ENCODE results near the gene CYB5D1. TPM values are rescaled to one million over a fixed set of nuclear protein-coding genes. Genes with fewer than 3 reads are reported as not detected.

CYB5D1 gene
- total RNA-seq, 1 experiment from 2014 or later = 18.7 TPM

DNA sequence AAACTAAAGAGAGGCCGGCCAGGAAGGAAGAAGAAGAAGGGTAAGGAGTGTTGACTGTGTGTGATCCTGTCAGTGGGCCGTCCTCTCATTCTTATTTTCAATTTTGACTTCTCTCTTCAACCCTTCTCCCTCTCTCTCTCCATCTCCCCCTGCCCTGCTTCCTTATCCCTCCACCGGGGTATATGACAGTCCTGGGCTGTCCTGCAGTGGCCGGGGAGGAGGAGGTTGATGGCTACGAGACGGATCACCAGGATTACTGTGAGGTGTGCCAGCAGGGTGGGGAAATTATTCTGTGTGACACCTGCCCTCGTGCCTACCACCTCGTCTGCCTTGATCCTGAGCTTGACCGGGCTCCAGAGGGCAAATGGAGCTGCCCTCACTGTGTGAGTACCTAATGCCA, 36.4 kb downstream of the CYB5D1 start:
- H3K27ac ChIP-seq (ENCODE audit: low read depth, low read length, poor library complexity, severe bottlenecking) = no peak overlapping the region

DNA sequence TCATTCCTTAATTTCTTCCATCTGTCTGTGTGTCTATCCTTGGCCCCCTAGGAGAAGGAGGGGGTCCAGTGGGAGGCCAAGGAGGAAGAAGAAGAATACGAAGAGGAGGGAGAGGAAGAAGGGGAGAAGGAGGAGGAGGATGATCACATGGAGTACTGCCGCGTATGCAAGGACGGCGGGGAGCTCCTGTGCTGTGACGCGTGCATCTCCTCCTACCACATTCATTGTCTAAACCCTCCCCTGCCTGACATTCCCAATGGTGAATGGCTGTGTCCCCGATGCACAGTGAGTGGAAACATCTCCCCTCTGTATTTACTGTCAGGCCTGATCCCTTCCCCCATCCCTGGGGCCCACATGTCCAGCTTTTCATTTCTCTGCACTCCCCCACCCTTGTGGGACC, 37.1 kb downstream of the CYB5D1 start:
- CTCF ChIA-PET = no interaction called here
- Histone ChIP-seq H3K27me3 (replicated peaks; ENCODE audit: insufficient read depth, low read depth, low read length, poor library complexity) (no peaks in the 10 kb centered on the region), H3K4me3 (ENCODE audit: low read depth, low read length, poor library complexity, severe bottlenecking) (no peak overlapping the region), H3K4me1 (ENCODE audit: insufficient read depth, low read length, poor library complexity, severe bottlenecking) (peaks cover under 1% of the 10 kb centered on the region), H3K9me3 (ENCODE audit: low read depth, low read length, poor library complexity, severe bottlenecking) (no peaks in the 10 kb centered on the region), H3K27ac (ENCODE audit: low read depth, low read length, poor library complexity, severe bottlenecking) (no peak overlapping the region), H3K36me3 (ENCODE audit: insufficient read depth, low read length, poor library complexity, severe bottlenecking) (peaks cover 94% of the 10 kb centered on the region)
- intact Hi-C loops (cut with micrococcal nuclease; ENCODE audit: unreplicated experiment) = loop anchor here (5.0 kb wide), 1 partner anchor 33 kb away; no protein-coding TSS in a partner anchor
- POLR2A ChIA-PET (ENCODE audit: low non-redundant PET) = no interaction called here
- no TSS peak for BruUV-seq (replicated peaks)
- DNase-seq (ENCODE audit: low spot score) = no peak
- TF ChIP-seq, protein P1, sequence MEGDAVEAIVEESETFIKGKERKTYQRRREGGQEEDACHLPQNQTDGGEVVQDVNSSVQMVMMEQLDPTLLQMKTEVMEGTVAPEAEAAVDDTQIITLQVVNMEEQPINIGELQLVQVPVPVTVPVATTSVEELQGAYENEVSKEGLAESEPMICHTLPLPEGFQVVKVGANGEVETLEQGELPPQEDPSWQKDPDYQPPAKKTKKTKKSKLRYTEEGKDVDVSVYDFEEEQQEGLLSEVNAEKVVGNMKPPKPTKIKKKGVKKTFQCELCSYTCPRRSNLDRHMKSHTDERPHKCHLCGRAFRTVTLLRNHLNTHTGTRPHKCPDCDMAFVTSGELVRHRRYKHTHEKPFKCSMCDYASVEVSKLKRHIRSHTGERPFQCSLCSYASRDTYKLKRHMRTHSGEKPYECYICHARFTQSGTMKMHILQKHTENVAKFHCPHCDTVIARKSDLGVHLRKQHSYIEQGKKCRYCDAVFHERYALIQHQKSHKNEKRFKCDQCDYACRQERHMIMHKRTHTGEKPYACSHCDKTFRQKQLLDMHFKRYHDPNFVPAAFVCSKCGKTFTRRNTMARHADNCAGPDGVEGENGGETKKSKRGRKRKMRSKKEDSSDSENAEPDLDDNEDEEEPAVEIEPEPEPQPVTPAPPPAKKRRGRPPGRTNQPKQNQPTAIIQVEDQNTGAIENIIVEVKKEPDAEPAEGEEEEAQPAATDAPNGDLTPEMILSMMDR (conservative IDR thresholded peaks at IDR 0.05; ENCODE audit: low read depth, low read length) = no peak
- TF ChIP-seq EZH2 (IDR thresholded peaks at IDR 0.05; ENCODE audit: borderline replicate concordance, low read depth, low read length, poor library complexity, severe bottlenecking) = no peak

More for the DNA sequence above, 36.4 kb downstream of the CYB5D1 start:
- TF ChIP-seq, protein P1 (conservative IDR thresholded peaks at IDR 0.05; ENCODE audit: low read depth, low read length) = no peak
- TF ChIP-seq EZH2 (IDR thresholded peaks at IDR 0.05; ENCODE audit: borderline replicate concordance, low read depth, low read length, poor library complexity, severe bottlenecking) = no peak
- no peaks in the 10 kb centered on the region for H3K9me3 ChIP-seq (ENCODE audit: low read depth, low read length, poor library complexity, severe bottlenecking)
- peaks cover 92% of the 10 kb centered on the region for H3K36me3 ChIP-seq (ENCODE audit: insufficient read depth, low read length, poor library complexity, severe bottlenecking)
- ChIA-PET CTCF (no interaction called here), POLR2A (ENCODE audit: low non-redundant PET) (no interaction called here)
- DNase-seq (ENCODE audit: low spot score) = no peak
- H3K27me3 ChIP-seq (replicated peaks; ENCODE audit: insufficient read depth, low read depth, low read length, poor library complexity) = no peaks in the 10 kb centered on the region
- intact Hi-C loops (cut with micrococcal nuclease; ENCODE audit: unreplicated experiment) = no loop called here
- H3K4me3 ChIP-seq (ENCODE audit: low read depth, low read length, poor library complexity, severe bottlenecking) = no peak overlapping the region
- TSS peak; percentile 83 for BruUV-seq (replicated peaks)
- peaks cover 7% of the 10 kb centered on the region for H3K4me1 ChIP-seq (ENCODE audit: insufficient read depth, low read length, poor library complexity, severe bottlenecking)

DNA sequence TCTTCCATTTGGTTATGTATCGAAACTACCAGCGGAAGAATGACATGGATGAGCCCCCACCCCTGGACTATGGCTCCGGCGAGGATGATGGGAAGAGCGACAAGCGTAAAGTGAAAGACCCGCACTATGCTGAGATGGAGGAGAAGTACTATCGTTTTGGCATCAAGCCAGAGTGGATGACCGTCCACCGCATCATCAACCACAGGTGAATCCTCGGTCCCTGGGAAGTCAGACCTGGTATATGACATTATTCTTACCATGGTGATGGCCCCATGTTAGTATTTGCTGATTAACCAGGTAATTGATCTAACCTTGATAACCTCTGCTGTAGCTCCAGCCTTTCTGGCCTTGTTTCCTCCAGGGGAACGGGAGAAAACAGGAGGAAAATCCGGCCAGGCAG, 39.3 kb downstream of the CYB5D1 start:
- no TSS peak for BruUV-seq (replicated peaks)
- no peak overlapping the region for H3K4me3 ChIP-seq (ENCODE audit: low read depth, low read length, poor library complexity, severe bottlenecking)
- no peak for DNase-seq (ENCODE audit: low spot score)
- ChIA-PET POLR2A (ENCODE audit: low non-redundant PET) (no interaction called here), CTCF (interaction anchor here (0.7 kb wide), 1 partner anchor 93 kb away, joined by 3 read pairs; no protein-coding TSS in a partner anchor)
- H3K4me1 ChIP-seq (ENCODE audit: insufficient read depth, low read length, poor library complexity, severe bottlenecking) = no peaks in the 10 kb centered on the region
- no peak overlapping the region for H3K27ac ChIP-seq (ENCODE audit: low read depth, low read length, poor library complexity, severe bottlenecking)
- no peaks in the 10 kb centered on the region for H3K9me3 ChIP-seq (ENCODE audit: low read depth, low read length, poor library complexity, severe bottlenecking)
- H3K36me3 ChIP-seq (ENCODE audit: insufficient read depth, low read length, poor library complexity, severe bottlenecking) = peaks cover 94% of the 10 kb centered on the region
- TF ChIP-seq, protein P1 (conservative IDR thresholded peaks at IDR 0.05; ENCODE audit: low read depth, low read length) = no peak
- intact Hi-C loops (cut with micrococcal nuclease; ENCODE audit: unreplicated experiment) = loop anchor here (5.0 kb wide), 1 partner anchor 35 kb away; no protein-coding TSS in a partner anchor
- no peaks in the 10 kb centered on the region for H3K27me3 ChIP-seq (replicated peaks; ENCODE audit: insufficient read depth, low read depth, low read length, poor library complexity)
